Upper lobe of left lung (tissue), 4 donors: ENCODE results near the gene TOMM40L.

Experiments
- CTCF ChIP-seq, 6 experiments: fragments of 450-650 bp in 4 of 6; fragments of 200-600 bp in 2 of 6; sonication (generic) in 2 of 6; IDR thresholded peaks; one replicate each; pipeline ENCODE4 v1.5.1; 2016 to 2019; ENCODE audit warnings: antibody characterized with exemption in 6 of 6
- EP300 ChIP-seq, 4 donors: sonication (generic); formaldehyde crosslinking; IDR thresholded peaks; one replicate each; pipeline ENCODE4 v1.5.1; 2017; ENCODE audit warnings: antibody characterized with exemption in 4 of 4, control low read depth in 2 of 4
- POLR2A ChIP-seq, 4 donors: fragments of 450-650 bp; IDR thresholded peaks; one replicate each; pipeline ENCODE4 v1.5.1; 2016 to 2017; ENCODE audit warnings: antibody characterized with exemption in 4 of 4, mild to moderate bottlenecking in 2 of 4
- POLR2AphosphoS5 ChIP-seq, 2 donors: sonication (generic); formaldehyde crosslinking; IDR thresholded peaks; one replicate each; pipeline ENCODE4 v1.5.1; 2017; ENCODE audit warnings: antibody characterized with exemption in 2 of 2

DNA sequence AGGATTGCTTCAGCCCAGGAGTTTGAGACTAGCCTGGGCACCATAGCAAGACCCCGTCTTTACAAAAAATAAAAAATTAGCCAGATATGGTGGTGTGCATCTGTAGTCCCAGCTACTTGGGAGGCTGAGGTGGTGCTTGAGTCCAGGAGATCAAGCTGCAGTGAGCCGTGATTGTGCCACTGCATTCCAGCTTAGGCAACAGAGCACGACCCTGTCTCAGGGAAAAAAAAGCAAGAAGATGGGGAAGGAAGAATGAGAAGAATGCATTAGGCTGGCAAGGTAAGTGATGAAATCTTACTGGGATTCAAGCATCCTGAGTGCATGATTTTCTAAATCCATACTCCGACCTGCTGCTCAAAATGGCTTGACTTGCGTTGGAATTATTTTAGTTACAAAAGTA, 39.4 kb downstream of the TOMM40L start:
- TF ChIP-seq CTCF (IDR thresholded peaks at IDR 0.05) (no peak), POLR2AphosphoS5 (IDR thresholded peaks at IDR 0.05) (no peak), POLR2A (IDR thresholded peaks at IDR 0.05) (no peak), EP300 (IDR thresholded peaks at IDR 0.05) (no peak)
